Measurements from ENCODE around the gene MAP4K3.

MAP4K3 gene

GRCh38 chr2:39443009-39443408, 5.9 kb upstream of the MAP4K3 start:
- DNase-seq: no peak

GRCh38 chr2:39437522-39438296, 624 bp upstream of the MAP4K3 start:
- DNase-seq: no peak

- DNase-seq: no peak
Measured at GRCh38 chr2:39435741-39436591, 1.1 kb downstream of the MAP4K3 start.

DNA sequence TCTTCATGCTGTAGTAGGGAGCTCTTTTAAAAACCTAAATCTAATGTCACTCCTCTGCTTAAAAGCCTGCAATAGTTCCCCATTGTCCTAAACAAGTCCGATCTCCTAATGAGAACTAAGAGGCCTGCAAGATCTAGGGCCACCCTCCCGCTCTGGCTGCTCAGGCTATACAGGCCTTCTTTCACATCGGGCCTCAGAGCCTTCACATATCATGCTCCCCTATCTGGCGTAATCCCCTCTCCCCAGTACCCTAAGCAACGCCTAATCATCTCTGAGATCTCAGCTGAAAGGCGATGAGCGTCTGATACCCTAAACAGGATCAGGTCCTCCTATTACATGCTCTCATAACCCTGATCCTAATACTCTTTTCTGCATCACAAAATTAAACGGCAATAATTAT, 1.9 kb downstream of the MAP4K3 start:
- DNase-seq: no peak

DNA sequence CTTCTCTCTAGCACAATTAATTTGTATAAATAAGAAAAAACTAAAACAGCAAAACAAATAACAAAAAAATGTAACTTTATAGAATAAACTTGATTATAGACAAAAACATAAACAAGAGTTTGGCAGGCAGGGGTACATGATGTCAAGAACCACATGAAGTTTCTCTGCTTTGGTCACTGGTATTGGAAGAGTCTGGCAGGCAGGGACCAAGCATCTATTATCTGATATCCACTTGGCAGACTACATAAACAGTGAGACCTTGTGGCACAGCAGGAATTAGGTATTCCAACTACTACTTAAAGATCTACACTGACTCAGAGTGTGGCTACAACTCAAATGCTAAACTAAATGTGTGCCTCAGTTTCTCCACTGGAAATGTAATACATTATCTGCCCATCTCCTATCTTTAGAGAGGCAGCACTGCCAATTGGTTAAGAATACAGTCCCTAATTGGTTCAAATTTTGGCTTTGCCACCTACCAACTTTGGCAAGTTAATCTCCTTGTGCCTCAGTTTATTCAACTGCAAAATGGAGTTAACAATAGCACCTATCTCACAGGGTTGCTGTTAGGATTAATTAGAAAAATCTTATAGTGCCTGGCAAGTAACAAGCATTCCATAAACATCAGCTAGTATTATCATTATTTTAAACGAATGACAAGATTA, 2.7 kb downstream of the MAP4K3 start:
- no peak for DNase-seq

DNA sequence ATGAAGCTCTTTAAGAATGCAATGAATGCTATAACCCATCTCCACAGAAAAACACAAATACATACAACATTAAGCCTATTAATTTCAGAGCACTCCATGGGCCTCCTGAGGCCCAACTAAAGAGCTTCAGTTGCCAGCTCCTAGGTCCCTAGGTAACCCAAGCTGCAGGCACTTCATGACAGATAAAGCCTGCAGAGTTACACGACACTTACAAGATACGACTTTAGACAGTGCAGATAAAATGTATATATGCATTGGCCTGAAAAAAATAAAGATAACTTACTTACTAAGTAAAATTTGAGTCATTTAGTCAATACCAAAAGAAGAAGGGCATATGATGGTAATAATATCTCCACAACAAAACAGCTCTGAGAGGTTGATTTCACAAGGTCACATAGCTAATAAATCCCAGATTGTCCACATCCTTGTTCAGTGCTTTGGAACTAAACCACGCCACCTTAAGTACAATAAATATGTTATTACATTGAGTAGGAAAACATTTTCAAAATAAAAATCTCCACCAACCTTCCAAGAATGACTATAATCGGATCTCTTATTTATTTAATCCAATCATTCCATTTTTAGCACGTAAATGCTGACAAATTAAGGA, 3.4 kb downstream of the MAP4K3 start:
- no peak for DNase-seq

DNA sequence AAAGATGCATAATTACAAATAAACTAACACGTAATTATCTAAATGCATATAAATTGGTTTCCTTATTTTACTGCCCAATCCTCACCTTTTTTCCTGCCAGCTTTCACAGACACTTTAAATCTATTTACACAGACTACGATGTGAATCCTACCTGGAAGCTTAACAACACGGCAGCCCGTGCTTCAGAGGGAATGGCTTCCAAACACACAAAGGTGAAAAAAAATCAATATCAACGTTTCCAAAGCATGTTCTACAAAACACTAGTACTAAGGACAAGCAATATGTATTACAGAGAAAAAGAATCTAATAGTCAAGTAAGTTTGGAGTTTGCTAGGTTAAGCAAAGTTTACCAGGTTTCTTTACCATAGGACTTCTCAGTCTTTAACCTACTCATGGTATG, 4.4 kb downstream of the MAP4K3 start:
- no peak for DNase-seq

DNA sequence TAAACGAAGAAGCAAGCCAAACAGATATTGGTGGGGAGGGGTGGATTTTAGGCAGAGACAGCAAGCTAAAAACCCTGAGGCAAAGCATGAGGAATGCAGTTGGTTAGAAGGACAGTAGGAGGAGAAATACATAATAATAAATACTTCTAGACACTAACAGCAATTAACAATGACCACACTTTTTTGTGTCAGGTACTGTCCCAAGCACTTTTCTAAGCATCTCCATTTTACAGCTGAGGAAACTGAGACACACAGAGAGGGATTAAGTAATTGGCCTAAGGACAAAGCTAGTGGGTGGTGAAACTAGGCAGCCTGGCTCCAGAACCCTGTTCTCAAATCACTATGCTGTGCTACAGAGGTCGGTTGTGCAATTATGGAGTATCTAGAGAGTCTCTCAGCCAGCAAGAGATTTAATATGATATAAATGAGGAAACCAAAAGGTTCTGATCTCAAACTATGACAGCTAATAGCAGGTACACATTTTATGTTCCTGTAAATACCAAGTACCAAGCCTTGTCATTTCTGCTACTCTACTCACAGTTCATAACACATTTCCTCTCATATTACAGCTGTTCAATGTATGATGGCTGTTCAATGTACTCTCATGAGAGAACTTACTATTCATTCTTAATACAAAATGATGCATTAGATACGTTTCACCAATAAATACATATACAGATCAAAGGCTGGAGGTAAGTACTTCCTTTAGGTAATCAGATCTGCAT, 5.3 kb downstream of the MAP4K3 start:
- DNase-seq: no peak

- no peak for DNase-seq
Measured at GRCh38 chr2:39429746-39430145, 7.3 kb downstream of the MAP4K3 start.

DNA sequence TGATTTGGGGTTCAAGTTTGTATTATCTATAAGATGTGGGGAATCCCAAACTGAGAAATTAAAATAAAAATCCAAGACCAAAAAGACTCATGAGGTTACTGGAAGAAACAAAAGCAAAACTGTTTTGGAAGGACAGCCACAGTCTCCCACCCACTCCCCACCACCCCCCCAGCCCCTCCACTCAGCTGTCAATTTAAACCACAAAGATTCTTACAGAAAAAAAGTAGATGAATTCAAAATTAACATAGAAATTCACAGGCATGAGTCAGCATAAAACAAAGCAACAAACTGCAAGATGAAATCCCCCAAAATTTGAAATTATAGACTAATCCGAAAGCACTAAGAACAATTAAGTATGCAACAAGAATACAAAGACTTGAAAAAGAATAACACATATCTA, 12.1 kb downstream of the MAP4K3 start:
- DNase-seq: no peak

DNA sequence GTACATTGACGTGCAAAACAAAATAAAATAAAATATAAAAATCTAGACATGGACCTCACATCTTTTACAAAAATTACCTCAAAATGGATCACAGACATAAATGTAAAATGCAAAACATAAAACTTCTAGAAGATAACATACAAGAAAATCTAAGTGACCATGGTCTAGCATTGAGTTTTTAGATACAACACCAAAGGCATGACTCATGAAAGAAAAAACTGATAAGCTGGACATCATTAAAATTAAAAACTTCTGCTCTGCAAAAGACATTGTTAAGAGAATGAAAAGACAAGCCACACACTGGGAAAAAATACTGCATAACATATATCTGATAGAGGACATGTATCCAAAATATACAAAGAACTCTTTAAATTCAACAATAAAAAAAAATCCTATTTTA, 14.4 kb downstream of the MAP4K3 start:
- no peak for DNase-seq

GRCh38 chr2:39421354-39421753, 15.7 kb downstream of the MAP4K3 start:
- no peak for DNase-seq

- no peak for DNase-seq
Measured at GRCh38 chr2:39419282-39420223, 17.5 kb downstream of the MAP4K3 start.

DNA sequence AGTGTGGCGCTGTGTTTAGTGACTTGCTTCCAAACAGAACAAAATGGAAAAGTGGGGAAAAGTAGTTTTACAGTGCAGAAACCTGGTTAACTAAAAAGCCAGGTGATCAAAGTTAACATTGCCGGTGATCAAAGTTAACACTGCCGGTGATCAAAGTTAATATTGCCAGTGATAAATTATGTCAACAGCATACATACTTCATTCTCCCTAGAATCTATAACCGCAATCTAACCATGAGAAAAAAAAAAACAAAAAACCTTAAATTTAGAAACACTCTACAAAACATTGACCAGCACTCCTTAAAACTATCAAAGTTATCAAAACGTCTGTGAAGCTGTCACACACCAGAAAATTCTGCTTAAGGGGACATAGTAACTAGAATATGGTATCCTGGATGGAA, 18.6 kb downstream of the MAP4K3 start:
- no peak for DNase-seq

GRCh38 chr2:39416140-39416539, 20.9 kb downstream of the MAP4K3 start:
- DNase-seq: no peak

GRCh38 chr2:39413063-39413737, 23.9 kb downstream of the MAP4K3 start:
- no peak for DNase-seq

GRCh38 chr2:39411181-39411944, 25.7 kb downstream of the MAP4K3 start:
- no peak for DNase-seq

DNA sequence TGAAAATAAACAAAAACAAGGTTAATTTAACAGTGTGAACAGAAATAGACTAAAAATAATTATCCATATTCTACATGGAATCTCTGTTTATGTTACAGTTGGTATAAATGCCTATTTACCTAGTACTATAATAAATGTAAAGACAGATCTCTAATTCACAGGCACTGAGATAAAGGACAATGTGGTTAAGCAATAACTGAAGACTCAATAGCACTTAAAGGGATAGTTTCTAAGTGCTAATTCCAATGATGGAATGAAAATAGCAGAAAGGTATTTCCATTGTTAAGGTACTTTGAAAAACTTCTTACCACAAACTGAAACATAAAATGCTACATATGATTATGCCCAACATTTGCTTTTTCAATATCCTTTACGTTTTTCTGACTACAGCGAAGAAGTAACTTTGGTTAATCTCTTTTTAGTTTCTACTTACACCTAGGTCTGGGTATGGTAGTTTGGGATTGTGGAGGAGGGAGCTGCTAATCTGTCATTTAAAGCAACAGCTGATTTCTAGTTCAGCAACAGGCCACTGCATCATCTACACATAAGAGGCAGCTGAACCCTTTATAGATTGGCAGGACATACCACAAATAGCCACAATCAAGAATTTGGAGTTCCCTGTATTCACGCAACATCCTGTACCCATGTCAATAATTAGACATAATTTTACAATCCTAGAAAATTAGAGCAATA, 27.2 kb downstream of the MAP4K3 start:
- DNase-seq: no peak
